NB4 (cell line): ENCODE measurements around the gene DPP10.

Experiments
- CTCF ChIP-seq: IDR thresholded peaks from one replicate; pipeline ENCODE4 v1.5.1; 2012; ENCODE audit warnings: low read depth, low read length
- MAX ChIP-seq: IDR thresholded peaks from 2 replicates; pipeline ENCODE4 v1.6.1; 2011; ENCODE audit warnings: low read depth, low read length
- MYC ChIP-seq: IDR thresholded peaks from 2 replicates; pipeline ENCODE4 v1.6.1; 2011; ENCODE audit warnings: low read depth, low read length
- POLR2A ChIP-seq: IDR thresholded peaks from 2 replicates; pipeline ENCODE4 v1.6.1; 2011; ENCODE audit warnings: mild to moderate bottlenecking; ENCODE audit not compliant: insufficient read length; ENCODE audit errors: extremely low read depth

GRCh38 chr2:114496959-114497358 is 54.5 kb downstream of the DPP10 start:
- TF ChIP-seq CTCF (no peak), POLR2A (no peak), MYC (no peak), MAX (no peak)
